ENCODE measurements around the gene ATP2B2. TPM values are rescaled to one million over a fixed set of nuclear protein-coding genes. Genes with fewer than 3 reads are reported as not detected.

ATP2B2 gene
- polyA plus RNA-seq, 3 donors = not detected

DNA sequence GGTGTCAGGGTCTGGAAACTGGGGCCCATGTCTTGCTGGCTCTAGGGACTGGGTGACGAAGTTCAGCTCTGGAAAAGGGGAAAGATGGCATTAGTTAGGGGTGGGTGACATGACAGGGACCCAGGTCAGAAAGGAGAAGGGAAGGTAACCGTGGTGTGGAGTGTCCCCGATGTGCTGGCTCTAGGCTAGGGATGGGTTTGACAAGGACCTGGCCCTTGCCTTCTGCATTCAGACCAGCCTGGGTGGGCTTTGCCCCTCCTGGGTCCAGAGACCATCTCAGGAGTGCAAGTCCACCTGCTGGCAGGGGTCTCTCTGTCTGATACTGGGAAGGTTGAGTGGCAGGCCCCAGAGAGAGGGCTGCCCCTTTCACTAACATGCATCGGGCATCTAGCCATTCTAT is 28.7 kb upstream of the ATP2B2 start:
- H3K79me2 ChIP-seq (ENCODE audit: insufficient read depth, low read length) = no peaks in the 10 kb centered on the region
- H3K27ac ChIP-seq (ENCODE audit: low read depth in 1 of 2, low read length in 2 of 2) = no peak overlapping the region
- no peaks in the 10 kb centered on the region for H3K9me3 ChIP-seq (replicated peaks in 1 of 2; ENCODE audit: control insufficient read depth in 1 of 2, insufficient read depth in 1 of 2, low read length in 2 of 2)
- TF ChIP-seq, protein P1, sequence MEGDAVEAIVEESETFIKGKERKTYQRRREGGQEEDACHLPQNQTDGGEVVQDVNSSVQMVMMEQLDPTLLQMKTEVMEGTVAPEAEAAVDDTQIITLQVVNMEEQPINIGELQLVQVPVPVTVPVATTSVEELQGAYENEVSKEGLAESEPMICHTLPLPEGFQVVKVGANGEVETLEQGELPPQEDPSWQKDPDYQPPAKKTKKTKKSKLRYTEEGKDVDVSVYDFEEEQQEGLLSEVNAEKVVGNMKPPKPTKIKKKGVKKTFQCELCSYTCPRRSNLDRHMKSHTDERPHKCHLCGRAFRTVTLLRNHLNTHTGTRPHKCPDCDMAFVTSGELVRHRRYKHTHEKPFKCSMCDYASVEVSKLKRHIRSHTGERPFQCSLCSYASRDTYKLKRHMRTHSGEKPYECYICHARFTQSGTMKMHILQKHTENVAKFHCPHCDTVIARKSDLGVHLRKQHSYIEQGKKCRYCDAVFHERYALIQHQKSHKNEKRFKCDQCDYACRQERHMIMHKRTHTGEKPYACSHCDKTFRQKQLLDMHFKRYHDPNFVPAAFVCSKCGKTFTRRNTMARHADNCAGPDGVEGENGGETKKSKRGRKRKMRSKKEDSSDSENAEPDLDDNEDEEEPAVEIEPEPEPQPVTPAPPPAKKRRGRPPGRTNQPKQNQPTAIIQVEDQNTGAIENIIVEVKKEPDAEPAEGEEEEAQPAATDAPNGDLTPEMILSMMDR (IDR thresholded peaks at IDR 0.05) = no peak
- Mint-ChIP-seq H3K27me3 (ENCODE audit: low read depth in 3 of 3) (peaks cover 1 to 3% (median 2%) of the 10 kb centered on the region in 3 donors), H3K4me3 (no peak overlapping the region), H3K4me1 (no peaks in the 10 kb centered on the region), H3K9me3 (peaks cover 0 to 5% (median 0%) of the 10 kb centered on the region in 7 donors), H3K36me3 (no peaks in the 10 kb centered on the region), H3K27ac (no peak overlapping the region)
- no peak overlapping the region for H3K4me3 ChIP-seq (replicated peaks in 1 of 3; ENCODE audit: low read depth in 2 of 3, low read length in 3 of 3)
- H3K27me3 ChIP-seq (ENCODE audit: control insufficient read depth in 2 of 2, insufficient read depth in 2 of 2, low read length in 2 of 2) = no peaks in the 10 kb centered on the region
- H3K4me2 ChIP-seq (replicated peaks; ENCODE audit: extremely low read depth, low read length, poor library complexity, severe bottlenecking) = no peak overlapping the region
- no peak overlapping the region for H2AFZ ChIP-seq (ENCODE audit: insufficient read depth, low read depth, low read length, poor library complexity, severe bottlenecking)
- no peaks in the 10 kb centered on the region for H3K36me3 ChIP-seq (replicated peaks in 1 of 2; ENCODE audit: control insufficient read depth in 1 of 2, insufficient read depth in 2 of 2, low read length in 2 of 2)
- WGBS (ENCODE audit: insufficient coverage) = 94% methylated on average over 3 of the region's 4 CpGs
- intact Hi-C loops (cut with micrococcal nuclease) = no loop called here
- no peaks in the 10 kb centered on the region for H3K4me1 ChIP-seq (ENCODE audit: control insufficient read depth in 1 of 2, insufficient read depth in 2 of 2, low read length in 2 of 2)
- no peaks in the 10 kb centered on the region for H4K20me1 ChIP-seq (ENCODE audit: insufficient read depth, low read length)
- DNase-seq = no peak
- H3K9ac ChIP-seq (ENCODE audit: insufficient read depth, low read length, poor library complexity, severe bottlenecking) = no peak overlapping the region

DNA sequence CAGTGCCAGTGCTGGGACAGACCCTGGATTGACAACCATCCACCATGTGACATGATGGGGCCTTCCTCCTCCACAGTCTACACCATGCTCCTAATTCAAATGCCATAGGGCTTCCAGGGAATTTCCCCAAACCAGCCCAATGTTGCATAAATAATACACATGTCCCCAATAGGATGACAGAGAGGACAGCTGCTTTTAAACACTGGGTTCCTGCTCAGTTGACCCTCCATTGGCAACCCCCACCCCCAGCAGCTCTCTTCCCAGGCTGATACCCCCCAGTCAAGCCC is 28.3 kb upstream of the ATP2B2 start:
- no peak overlapping the region for H3K27ac Mint-ChIP-seq
- Histone ChIP-seq H3K9me3 (replicated peaks in 1 of 2; ENCODE audit: control insufficient read depth in 1 of 2, insufficient read depth in 1 of 2, low read length in 2 of 2) (no peaks in the 10 kb centered on the region), H3K79me2 (ENCODE audit: insufficient read depth, low read length) (no peaks in the 10 kb centered on the region), H3K27me3 (ENCODE audit: control insufficient read depth in 2 of 2, insufficient read depth in 2 of 2, low read length in 2 of 2) (no peaks in the 10 kb centered on the region), H3K9ac (ENCODE audit: insufficient read depth, low read length, poor library complexity, severe bottlenecking) (no peak overlapping the region), H4K20me1 (ENCODE audit: insufficient read depth, low read length) (no peaks in the 10 kb centered on the region), H3K4me1 (ENCODE audit: control insufficient read depth in 1 of 2, insufficient read depth in 2 of 2, low read length in 2 of 2) (no peaks in the 10 kb centered on the region), H2AFZ (ENCODE audit: insufficient read depth, low read depth, low read length, poor library complexity, severe bottlenecking) (no peak overlapping the region), H3K4me2 (replicated peaks; ENCODE audit: extremely low read depth, low read length, poor library complexity, severe bottlenecking) (no peak overlapping the region), H3K4me3 (replicated peaks in 1 of 3; ENCODE audit: low read depth in 2 of 3, low read length in 3 of 3) (no peak overlapping the region), H3K27ac (ENCODE audit: low read depth in 1 of 2, low read length in 2 of 2) (no peak overlapping the region), H3K36me3 (replicated peaks in 1 of 2; ENCODE audit: control insufficient read depth in 1 of 2, insufficient read depth in 2 of 2, low read length in 2 of 2) (no peaks in the 10 kb centered on the region)
- intact Hi-C loops (cut with micrococcal nuclease) = no loop called here
- H3K9me3 Mint-ChIP-seq = peaks cover 0 to under 1% (median 0%) of the 10 kb centered on the region in 7 donors
- H3K4me1 Mint-ChIP-seq = no peaks in the 10 kb centered on the region
- DNase-seq = no peak
- no peak overlapping the region for H3K4me3 Mint-ChIP-seq
- TF ChIP-seq, protein P1 (IDR thresholded peaks at IDR 0.05) = no peak
- peaks cover 1 to 3% (median 2%) of the 10 kb centered on the region in 3 donors for H3K27me3 Mint-ChIP-seq (ENCODE audit: low read depth in 3 of 3)
- no peaks in the 10 kb centered on the region for H3K36me3 Mint-ChIP-seq
